ENCODE data around the gene CA10.

- TF ChIP-seq, protein P1, sequence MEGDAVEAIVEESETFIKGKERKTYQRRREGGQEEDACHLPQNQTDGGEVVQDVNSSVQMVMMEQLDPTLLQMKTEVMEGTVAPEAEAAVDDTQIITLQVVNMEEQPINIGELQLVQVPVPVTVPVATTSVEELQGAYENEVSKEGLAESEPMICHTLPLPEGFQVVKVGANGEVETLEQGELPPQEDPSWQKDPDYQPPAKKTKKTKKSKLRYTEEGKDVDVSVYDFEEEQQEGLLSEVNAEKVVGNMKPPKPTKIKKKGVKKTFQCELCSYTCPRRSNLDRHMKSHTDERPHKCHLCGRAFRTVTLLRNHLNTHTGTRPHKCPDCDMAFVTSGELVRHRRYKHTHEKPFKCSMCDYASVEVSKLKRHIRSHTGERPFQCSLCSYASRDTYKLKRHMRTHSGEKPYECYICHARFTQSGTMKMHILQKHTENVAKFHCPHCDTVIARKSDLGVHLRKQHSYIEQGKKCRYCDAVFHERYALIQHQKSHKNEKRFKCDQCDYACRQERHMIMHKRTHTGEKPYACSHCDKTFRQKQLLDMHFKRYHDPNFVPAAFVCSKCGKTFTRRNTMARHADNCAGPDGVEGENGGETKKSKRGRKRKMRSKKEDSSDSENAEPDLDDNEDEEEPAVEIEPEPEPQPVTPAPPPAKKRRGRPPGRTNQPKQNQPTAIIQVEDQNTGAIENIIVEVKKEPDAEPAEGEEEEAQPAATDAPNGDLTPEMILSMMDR (IDR thresholded peaks at IDR 0.05): no peak
- no peak for TF ChIP-seq POLR2A (IDR thresholded peaks at IDR 0.05)
Measured at GRCh38 chr17:51817955-51818354, 340.6 kb downstream of the CA10 start.
